Measurements from ENCODE around the gene ZNF410. TPM values are rescaled to one million over a fixed set of nuclear protein-coding genes. Genes with fewer than 3 reads are reported as not detected.
"Not testable (repeated sequence)": the region's sequence is repeated elsewhere in the genome, so short reads cannot be mapped to it uniquely, and the experiment has no call there.

The ZNF410 gene
- total RNA-seq, 2 experiments from 2014 or later: 54.9 to 56.1 TPM

GRCh38 chr14:73862480-73862879, 24.2 kb upstream of the ZNF410 start:
- Mint-ChIP-seq H3K27ac (no peak overlapping the region), H3K4me1 (ENCODE audit: low read depth) (no peaks in the 10 kb centered on the region), H3K27me3 (no peaks in the 10 kb centered on the region), H3K4me3 (no peak overlapping the region), H3K36me3 (ENCODE audit: low read depth) (no peaks in the 10 kb centered on the region), H3K9me3 (no peaks in the 10 kb centered on the region)
- ChIA-PET CTCF (no interaction called here), POLR2A (no interaction called here)
- ATAC-seq (no peak), DNase-seq (no peak)
- intact Hi-C loops (cut with micrococcal nuclease): no loop called here
- TF ChIP-seq CTCF (IDR thresholded peaks at IDR 0.05): no peak

GRCh38 chr14:73863209-73863608, 23.4 kb upstream of the ZNF410 start:
- Mint-ChIP-seq H3K4me3 (no peak overlapping the region), H3K27ac (no peak overlapping the region), H3K4me1 (ENCODE audit: low read depth) (no peaks in the 10 kb centered on the region), H3K27me3 (no peaks in the 10 kb centered on the region), H3K9me3 (no peaks in the 10 kb centered on the region), H3K36me3 (ENCODE audit: low read depth) (no peaks in the 10 kb centered on the region)
- intact Hi-C loops (cut with micrococcal nuclease): no loop called here
- ATAC-seq (no peak), DNase-seq (no peak)
- ChIA-PET CTCF (no interaction called here), POLR2A (no interaction called here)
- no peak for TF ChIP-seq CTCF (IDR thresholded peaks at IDR 0.05)

DNA sequence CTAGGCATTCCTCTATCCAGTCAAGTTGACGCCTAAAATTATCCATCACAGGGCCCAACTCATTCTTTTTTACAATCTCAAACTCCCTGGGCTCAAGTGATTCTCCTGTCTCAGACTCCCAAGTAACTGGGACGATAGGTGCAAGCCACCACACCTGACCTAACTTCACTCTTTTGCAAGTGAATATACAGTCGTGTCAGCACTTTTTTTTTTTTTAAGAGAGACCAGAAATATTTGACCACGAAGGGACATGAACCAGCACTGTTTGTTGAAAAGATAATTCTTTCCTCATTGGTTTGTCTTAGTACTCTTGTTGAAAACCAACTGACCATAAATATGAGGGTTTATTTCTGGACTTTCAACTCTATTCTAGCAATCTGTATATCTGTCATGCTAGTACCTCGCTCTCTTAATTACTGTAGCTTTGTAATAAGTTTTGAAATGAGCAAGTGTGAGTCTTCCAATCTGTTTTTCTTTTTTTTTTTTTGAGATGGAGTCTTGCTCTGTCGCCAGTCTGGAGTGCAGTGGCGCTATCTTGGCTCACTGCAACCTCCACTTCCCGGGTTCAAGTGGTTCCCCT, 21.0 kb upstream of the ZNF410 start:
- H3K27me3 Mint-ChIP-seq: no peaks in the 10 kb centered on the region
- no peak overlapping the region for H3K4me3 Mint-ChIP-seq
- H3K27ac Mint-ChIP-seq: no peak overlapping the region
- no peaks in the 10 kb centered on the region for H3K4me1 Mint-ChIP-seq (ENCODE audit: low read depth)
- CTCF ChIA-PET: interaction anchor here (0.8 kb wide), 1 partner anchor 9 kb away, joined by 4 read pairs; no protein-coding TSS in a partner anchor
- ATAC-seq (no peak), DNase-seq (no peak)
- H3K9me3 Mint-ChIP-seq: no peaks in the 10 kb centered on the region
- intact Hi-C loops (cut with micrococcal nuclease): no loop called here
- no peak for TF ChIP-seq CTCF (IDR thresholded peaks at IDR 0.05)
- POLR2A ChIA-PET: no interaction called here
- no peaks in the 10 kb centered on the region for H3K36me3 Mint-ChIP-seq (ENCODE audit: low read depth)

DNA sequence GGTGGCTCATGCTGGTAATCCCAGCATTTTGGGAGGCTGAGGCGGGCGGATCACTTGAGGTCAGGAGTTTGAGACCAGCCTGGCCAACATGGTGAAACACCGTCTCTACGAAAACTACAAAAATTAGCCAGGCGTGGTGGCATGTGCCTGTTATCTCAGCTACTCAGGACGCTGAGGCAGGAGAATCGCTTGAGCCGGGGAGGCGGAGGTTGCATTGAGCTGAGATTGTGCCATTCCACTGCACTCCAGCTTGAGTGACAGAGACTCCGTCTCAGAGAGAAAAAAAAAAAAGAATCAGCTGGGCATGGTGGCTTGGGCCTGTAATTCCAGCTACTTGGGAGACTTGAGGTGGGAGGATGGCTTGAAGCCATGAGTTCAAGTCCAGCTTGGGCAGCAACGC, 16.9 kb upstream of the ZNF410 start:
- ATAC-seq; H3K27ac Mint-ChIP-seq; intact Hi-C loops (cut with micrococcal nuclease); H3K27me3 Mint-ChIP-seq; H3K36me3 Mint-ChIP-seq (ENCODE audit: low read depth); H3K4me1 Mint-ChIP-seq (ENCODE audit: low read depth); H3K4me3 Mint-ChIP-seq; H3K9me3 Mint-ChIP-seq; DNase-seq: not testable (repeated sequence)
- CTCF ChIA-PET: interaction anchor here (3.6 kb wide), 1 partner anchor 141 kb away, joined by 21 read pairs; no protein-coding TSS in a partner anchor
- POLR2A ChIA-PET: interaction anchor here (0.6 to 1.9 kb wide), 6 partner anchors 16 to 989 kb away, joined by 3 to 8 read pairs (median 4); partner anchors contain the start of gene ZNF410

DNA sequence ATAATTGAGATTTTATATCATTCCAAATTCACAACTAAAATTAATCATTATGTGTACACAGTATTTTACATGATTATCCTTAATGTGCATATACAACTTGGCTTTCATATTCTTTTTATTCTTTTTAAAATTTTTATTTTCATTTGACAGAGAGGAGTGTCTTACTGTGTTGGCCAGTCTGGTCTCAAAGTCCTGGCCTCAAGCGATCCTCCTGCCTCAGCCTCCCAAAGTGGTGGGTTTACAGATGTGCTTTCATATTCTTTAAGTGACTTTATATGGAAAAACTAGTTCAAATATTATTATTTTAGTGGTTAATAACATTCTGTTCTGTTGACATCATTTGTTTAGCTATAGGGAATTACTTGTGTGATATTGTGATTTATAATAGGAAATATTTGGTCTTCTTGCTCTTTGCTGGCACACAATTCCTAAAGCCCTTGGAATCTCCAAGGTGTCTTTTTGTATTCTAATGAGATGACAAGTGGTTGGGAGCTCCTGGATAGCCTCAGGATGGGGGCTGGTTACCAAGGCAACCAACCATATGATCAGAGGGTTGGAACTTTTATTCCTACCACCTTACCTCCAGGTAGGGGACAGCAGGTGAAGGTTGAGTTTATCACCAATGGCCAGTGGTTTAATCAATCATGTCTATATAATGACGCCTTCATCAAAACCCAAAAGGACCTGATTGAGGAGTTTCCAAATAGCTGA, 16.0 kb upstream of the ZNF410 start:
- POLR2A ChIA-PET: interaction anchor here (0.5 to 1.9 kb wide), 6 partner anchors 15 to 990 kb away, joined by 3 to 8 read pairs (median 4); partner anchors contain the start of gene ZNF410

More for the DNA sequence above, 16.0 kb upstream of the ZNF410 start:
- ATAC-seq (no peak), DNase-seq (no peak)
- Mint-ChIP-seq H3K27me3 (no peaks in the 10 kb centered on the region), H3K36me3 (ENCODE audit: low read depth) (peaks cover 4% of the 10 kb centered on the region), H3K9me3 (no peaks in the 10 kb centered on the region), H3K4me1 (ENCODE audit: low read depth) (no peaks in the 10 kb centered on the region), H3K27ac (no peak overlapping the region), H3K4me3 (no peak overlapping the region)
- intact Hi-C loops (cut with micrococcal nuclease): no loop called here
- no peak for TF ChIP-seq CTCF (IDR thresholded peaks at IDR 0.05)
- CTCF ChIA-PET: interaction anchor here (3.6 kb wide), 1 partner anchor 142 kb away, joined by 21 read pairs; no protein-coding TSS in a partner anchor
